Keratinocyte (primary cell): ENCODE results near the gene RIPOR2. TPM values are rescaled to one million over a fixed set of nuclear protein-coding genes. Genes with fewer than 3 reads are reported as not detected.

Experiments used
- DNase-seq: peaks from one replicate; pipeline ENCODE4 v3.0.0-alpha.2; 2011; ENCODE audit warnings: low read depth, missing footprints, low spot score
- FAIRE-seq: peaks from 2 replicates; lab custom pipeline; 2011; peaks lifted over from hg19 to GRCh38; lab: Jason Lieb, UNC
- H2AFZ ChIP-seq: 2 replicates; pipeline ENCODE4 v1.6.0; 2012; ENCODE audit warnings: low read length, control low read depth, inconsistent platforms; ENCODE audit not compliant: control insufficient read depth
- H3K27ac ChIP-seq: 2 replicates; pipeline ENCODE4 v1.5.1; 2011; ENCODE audit warnings: low read length; ENCODE audit not compliant: control insufficient read depth, insufficient read depth
- H3K27me3 ChIP-seq: 3 replicates; pipeline ENCODE4 v1.6.0; 2011; ENCODE audit warnings: low read length; ENCODE audit not compliant: control insufficient read depth, insufficient read depth; ENCODE audit errors: extremely low read depth
- H3K36me3 ChIP-seq, 2 experiments: 2 replicates in 1 of 2; 3 replicates in 1 of 2; pipeline ENCODE4 v1.5.1; 2011; ENCODE audit warnings: low read length in 2 of 2, mild to moderate bottlenecking in 1 of 2; ENCODE audit not compliant: control insufficient read depth in 2 of 2, insufficient read depth in 2 of 2; ENCODE audit errors: extremely low read depth in 1 of 2
- H3K4me1 ChIP-seq: 3 replicates; pipeline ENCODE4 v1.5.1; 2011; ENCODE audit warnings: low read length; ENCODE audit not compliant: control insufficient read depth, insufficient read depth; ENCODE audit errors: extremely low read depth
- H3K4me2 ChIP-seq: 3 replicates; pipeline ENCODE4 v1.6.0; 2011; ENCODE audit warnings: low read depth, low read length; ENCODE audit not compliant: control insufficient read depth, insufficient read depth; ENCODE audit errors: extremely low read depth
- H3K4me3 ChIP-seq, 3 experiments: fragments of 200-600 bp in 1 of 3; sonication (generic) in 1 of 3; 2 replicates in 2 of 3; 3 replicates in 1 of 3; pipeline ENCODE4 v1.5.1; 2011 to 2016; ENCODE audit warnings: low read length in 3 of 3, mild to moderate bottlenecking in 3 of 3, control low read depth in 2 of 3, inconsistent platforms in 1 of 3, low read depth in 1 of 3, mixed read lengths in 1 of 3, mixed run types in 1 of 3, moderate library complexity in 1 of 3; ENCODE audit not compliant: control insufficient read depth in 2 of 3, insufficient read depth in 2 of 3; ENCODE audit errors: extremely low read depth in 1 of 3
- H3K79me2 ChIP-seq: 2 replicates; pipeline ENCODE4 v1.6.0; 2012; ENCODE audit warnings: low read length; ENCODE audit not compliant: control insufficient read depth, insufficient read depth
- H3K9ac ChIP-seq: 3 replicates; pipeline ENCODE4 v1.6.0; 2011; ENCODE audit warnings: low read length; ENCODE audit not compliant: control insufficient read depth, insufficient read depth; ENCODE audit errors: extremely low read depth
- H3K9me1 ChIP-seq: 3 replicates; pipeline ENCODE4 v1.6.0; 2011; ENCODE audit warnings: low read length; ENCODE audit not compliant: control insufficient read depth, insufficient read depth; ENCODE audit errors: extremely low read depth
- H3K9me3 ChIP-seq: 2 replicates; pipeline ENCODE4 v1.5.1; 2012; ENCODE audit warnings: low read depth, low read length; ENCODE audit not compliant: control insufficient read depth
- H4K20me1 ChIP-seq: 3 replicates; pipeline ENCODE4 v1.6.0; 2011; ENCODE audit warnings: low read length; ENCODE audit not compliant: control insufficient read depth, insufficient read depth; ENCODE audit errors: extremely low read depth
- CTCF ChIP-seq, 3 experiments: IDR thresholded peaks in 1 of 3; conservative IDR thresholded peaks in 1 of 3; optimal IDR thresholded peaks in 1 of 3; 2 replicates in 2 of 3; 3 replicates in 1 of 3; pipeline versions ENCODE3 to v1.5.1; 2011; ENCODE audit warnings: low read length in 3 of 3, mild to moderate bottlenecking in 3 of 3, moderate library complexity in 2 of 3, control low read depth in 1 of 3, inconsistent platforms in 1 of 3; ENCODE audit not compliant: insufficient read depth in 2 of 3; ENCODE audit errors: extremely low read depth in 1 of 3
- EZH2 ChIP-seq: IDR thresholded peaks from one replicate; pipeline ENCODE4 v1.6.1; 2012; ENCODE audit warnings: inconsistent platforms, mild to moderate bottlenecking, low read length, moderate library complexity
- dilution Hi-C: fragments of 300-500 bp; cut with MboI; formaldehyde crosslinking; loops from one replicate; pipeline ENCODE4 v1.7.0; 2020; ENCODE audit warnings: low sequenced_read_pairs; ENCODE audit not compliant: extremely low pct_ligation_motif_present
- polyA plus RNA-seq, 5 experiments: library from polyadenylated mRNA; depleted of rRNA in 3 of 5; stranded (reverse) in 3 of 5; stranded (forward) in 1 of 5; unstranded in 1 of 5; fragments of >200 nt; gene quantifications; 1 replicate in 1 of 5; 2 replicates in 3 of 5; 3 replicates in 1 of 5; pipeline versions ENCODE4 v1.2.1 to v1.2.3, GENCODE V29; 2011 to 2012; ENCODE audit warnings: missing spikeins in 2 of 5, low read depth in 1 of 5, low replicate concordance in 1 of 5

The RIPOR2 gene
- polyA plus RNA-seq, 1 donor (not counting 4 experiments of a cell fraction or from before 2014, with no cell fraction given), result 0.07 TPM

GRCh38 chr6:24925661-24926060, 10.1 kb downstream of the RIPOR2 start:
- H3K4me2 ChIP-seq, result no peak overlapping the region
- no peaks in the 10 kb centered on the region for H3K9me1 ChIP-seq
- H3K9me3 ChIP-seq, result no peaks in the 10 kb centered on the region
- H3K36me3 ChIP-seq, result no peaks in the 10 kb centered on the region
- dilution Hi-C loops, result no loop called here
- H4K20me1 ChIP-seq, result no peaks in the 10 kb centered on the region
- H2AFZ ChIP-seq, result no peak overlapping the region
- no peaks in the 10 kb centered on the region for H3K27me3 ChIP-seq
- FAIRE-seq, result no peak
- H3K9ac ChIP-seq, result no peak overlapping the region
- TF ChIP-seq CTCF (optimal IDR thresholded peaks at IDR 0.05 in 1 of 3, IDR thresholded peaks at IDR 0.05 in 1 of 3, conservative IDR thresholded peaks at IDR 0.05 in 1 of 3; ENCODE audit: extremely low read depth in 1 of 3, insufficient read depth in 2 of 3, low read length in 3 of 3), result no peak
- TF ChIP-seq EZH2, result no peak
- H3K27ac ChIP-seq, result no peak overlapping the region
- no peaks in the 10 kb centered on the region for H3K79me2 ChIP-seq
- H3K4me3 ChIP-seq, result no peak overlapping the region
- DNase-seq, result no peak
- no peaks in the 10 kb centered on the region for H3K4me1 ChIP-seq

GRCh38 chr6:24924580-24925356, 11.0 kb downstream of the RIPOR2 start:
- TF ChIP-seq CTCF (optimal IDR thresholded peaks at IDR 0.05 in 1 of 3, IDR thresholded peaks at IDR 0.05 in 1 of 3, conservative IDR thresholded peaks at IDR 0.05 in 1 of 3; ENCODE audit: extremely low read depth in 1 of 3, insufficient read depth in 2 of 3, low read length in 3 of 3), result no peak
- TF ChIP-seq EZH2, result no peak
- no peak overlapping the region for H3K4me3 ChIP-seq
- no peaks in the 10 kb centered on the region for H3K9me1 ChIP-seq
- no peak overlapping the region for H2AFZ ChIP-seq
- H3K36me3 ChIP-seq, result no peaks in the 10 kb centered on the region
- no peak for DNase-seq
- no peaks in the 10 kb centered on the region for H3K9me3 ChIP-seq
- no peak for FAIRE-seq
- no peaks in the 10 kb centered on the region for H4K20me1 ChIP-seq
- H3K27ac ChIP-seq, result no peak overlapping the region
- no peak overlapping the region for H3K4me2 ChIP-seq
- no peaks in the 10 kb centered on the region for H3K27me3 ChIP-seq
- no peaks in the 10 kb centered on the region for H3K79me2 ChIP-seq
- no peak overlapping the region for H3K9ac ChIP-seq
- H3K4me1 ChIP-seq, result no peaks in the 10 kb centered on the region
- dilution Hi-C loops, result no loop called here
